Activated T-helper 2 cell treated with anti-CD3 and anti-CD28 coated beads, Interferon-gamma antibody, Interleukin-2, Interleukin-4, amounts not matched to agents 10 μg/mL and 5 μg/mL and 100 μg/mL, durations not matched to agents 14 hours and 24 hours and 36 hours (primary cell): ENCODE measurements around the gene GPRC5B. TPM values are rescaled to one million over a fixed set of nuclear protein-coding genes. Genes with fewer than 3 reads are reported as not detected.

Source experiments
- total RNA-seq: library from RNA; stranded (reverse); gene quantifications from 2 replicates; pipeline ENCODE4 v1.2.3, GENCODE V29; 2022

The GPRC5B gene
- total RNA-seq, 1 donor from 2014 or later = not detected

Other genes starting within 250 kb of the GPRC5B start
- 29.2 and 30.1 TPM in 2 replicates for gene KNOP1, start 166.6 kb downstream of the GPRC5B start, total RNA-seq
- gene IQCK, start 166.6 kb downstream of the GPRC5B start, total RNA-seq = 0.89 and 1.0 TPM in 2 replicates
- not detected in 2 replicates for gene GPR139, start 189.0 kb upstream of the GPRC5B start, total RNA-seq